SK-N-SH (cell line): ENCODE data around the gene CASZ1. TPM values are rescaled to one million over a fixed set of nuclear protein-coding genes. Genes with fewer than 3 reads are reported as not detected.

Experiments used
- CTCF ChIA-PET: fragments of 300-600, 350-600 bp; formaldehyde crosslinking; extraction: SDS; loops from one replicate; lab custom pipeline; 2021; lab: Yijun Ruan, JAX
- POLR2A ChIA-PET: fragments of 350-600 bp; sonication (Branson Sonifier 250); formaldehyde crosslinking; extraction: SDS; loops from one replicate; lab custom pipeline; 2020; ENCODE audit warnings: antibody characterized with exemption, inconsistent platforms; lab: Yijun Ruan, JAX
- DNase-seq: peaks from one replicate; pipeline ENCODE4 v3.0.0; 2012
- H2AFZ ChIP-seq: fragments of 200-600 bp; sonication (generic); 2 replicates; pipeline ENCODE4 v1.8.1; 2016; ENCODE audit warnings: antibody characterized with exemption, mild to moderate bottlenecking, low read depth
- H3F3A ChIP-seq: fragments of 200-600 bp; sonication (generic); replicated peaks from 2 replicates; pipeline ENCODE3; 2016; ENCODE audit warnings: antibody characterized with exemption, mild to moderate bottlenecking; ENCODE audit not compliant: insufficient read depth
- H3K27ac ChIP-seq, 2 experiments: fragments of 200-500 bp in 1 of 2; fragments of 200-600 bp in 1 of 2; sonication (Bioruptor generic) in 1 of 2; sonication (generic), shearing (Covaris generic) in 1 of 2; 2 replicates each; pipeline versions ENCODE4 v1.5.1 to v1.6.1; 2014 to 2016; ENCODE audit warnings: low read depth in 2 of 2, inconsistent platforms in 1 of 2, low read length in 1 of 2, mild to moderate bottlenecking in 1 of 2, mixed read lengths in 1 of 2
- H3K27me3 ChIP-seq: fragments of 200-600 bp; sonication (generic), shearing (Covaris generic); 2 replicates; pipeline ENCODE4 v1.6.1; 2016; ENCODE audit warnings: mixed run types; ENCODE audit not compliant: insufficient read depth
- H3K36me3 ChIP-seq, 2 experiments: fragments of 200-500 bp in 1 of 2; fragments of 200-600 bp in 1 of 2; sonication (Bioruptor generic) in 1 of 2; sonication (generic) in 1 of 2; replicated peaks in 1 of 2; 2 replicates each; pipeline versions ENCODE3 to v1.5.1; 2014 to 2016; ENCODE audit warnings: low read length in 1 of 2, mild to moderate bottlenecking in 1 of 2; ENCODE audit not compliant: insufficient read depth in 2 of 2, control insufficient read depth in 1 of 2
- H3K4me1 ChIP-seq, 2 experiments: fragments of 200-500 bp in 1 of 2; fragments of 200-600 bp in 1 of 2; sonication (Bioruptor generic) in 1 of 2; sonication (generic), shearing (Covaris generic) in 1 of 2; 2 replicates each; pipeline versions ENCODE4 v1.5.1 to v1.6.1; 2014 to 2016; ENCODE audit warnings: low read depth in 1 of 2, low read length in 1 of 2, mixed run types in 1 of 2; ENCODE audit not compliant: insufficient read depth in 2 of 2, control insufficient read depth in 1 of 2
- H3K4me2 ChIP-seq: fragments of 200-600 bp; sonication (generic), shearing (Covaris generic); 2 replicates; pipeline ENCODE4 v1.6.1; 2017; ENCODE audit warnings: mixed run types
- H3K4me3 ChIP-seq, 2 experiments: fragments of 200-500 bp in 1 of 2; fragments of 200-600 bp in 1 of 2; sonication (Bioruptor generic) in 1 of 2; sonication (generic), shearing (Covaris generic) in 1 of 2; 2 replicates each; pipeline versions ENCODE4 v1.5.1 to v1.8.1; 2014 to 2016; ENCODE audit warnings: low read depth in 2 of 2, inconsistent platforms in 1 of 2, low read length in 1 of 2, mild to moderate bottlenecking in 1 of 2, mixed read lengths in 1 of 2, moderate library complexity in 1 of 2
- H3K79me2 ChIP-seq: fragments of 200-600 bp; sonication (generic); 2 replicates; pipeline ENCODE4 v1.8.1; 2017; ENCODE audit warnings: mild to moderate bottlenecking; ENCODE audit not compliant: insufficient read depth
- H3K9ac ChIP-seq: fragments of 200-600 bp; sonication (generic); 2 replicates; pipeline ENCODE4 v1.6.1; 2017; ENCODE audit warnings: mixed run types
- H3K9me2 ChIP-seq: fragments of 200-600 bp; sonication (generic); 2 replicates; pipeline ENCODE4 v1.6.1; 2017; ENCODE audit warnings: mixed run types
- H3K9me3 ChIP-seq: fragments of 200-600 bp; sonication (generic); 2 replicates; pipeline ENCODE4 v1.6.1; 2017; ENCODE audit warnings: mixed run types, mild to moderate bottlenecking, moderate library complexity
- H4K20me1 ChIP-seq: fragments of 200-600 bp; sonication (generic); 2 replicates; pipeline ENCODE4 v1.6.1; 2017; ENCODE audit warnings: mild to moderate bottlenecking, mixed run types; ENCODE audit not compliant: insufficient read depth
- CHD2 ChIP-seq: fragments of 150-350 bp; IDR thresholded peaks from 2 replicates; pipeline ENCODE4 v1.6.1; 2018; ENCODE audit warnings: low read length; ENCODE audit not compliant: partially characterized antibody
- CTCF ChIP-seq: fragments of 200-600 bp; sonication (generic); IDR thresholded peaks from 2 replicates; pipeline ENCODE4 v1.6.1; 2017; ENCODE audit warnings: antibody characterized with exemption, mild to moderate bottlenecking, moderate library complexity
- ELF1 ChIP-seq: IDR thresholded peaks from 2 replicates; pipeline ENCODE4 v1.4.0; 2012
- FOXJ3 ChIP-seq: sonication (generic); formaldehyde crosslinking; IDR thresholded peaks from 2 replicates; pipeline ENCODE4 v1.5.1; 2020; ENCODE audit warnings: mild to moderate bottlenecking, missing genetic modification reagents
- GABPA ChIP-seq: IDR thresholded peaks from 2 replicates; pipeline ENCODE4 v1.4.0; 2012; ENCODE audit warnings: low read depth, mild to moderate bottlenecking
- GATA2 ChIP-seq: sonication (generic); formaldehyde crosslinking; IDR thresholded peaks from 2 replicates; pipeline ENCODE4 v1.5.0; 2020; ENCODE audit warnings: mild to moderate bottlenecking, missing genetic modification reagents
- JUND ChIP-seq: IDR thresholded peaks from 2 replicates; pipeline ENCODE4 v1.4.0; 2012
- MAX ChIP-seq: IDR thresholded peaks from 2 replicates; pipeline ENCODE4 v1.4.0; 2012; ENCODE audit warnings: low read depth
- MEF2A ChIP-seq: IDR thresholded peaks from 2 replicates; pipeline ENCODE4 v1.4.0; 2012; ENCODE audit warnings: low read depth, borderline replicate concordance
- NFIC ChIP-seq: IDR thresholded peaks from 2 replicates; pipeline ENCODE4 v1.4.0; 2012; ENCODE audit warnings: borderline replicate concordance
- NRF1 ChIP-seq: IDR thresholded peaks from 2 replicates; pipeline ENCODE4 v1.6.1; 2012; ENCODE audit warnings: low read depth, mild to moderate bottlenecking, low read length
- PBX3 ChIP-seq: IDR thresholded peaks from 2 replicates; pipeline ENCODE4; 2012
- POLR2AphosphoS5 ChIP-seq: IDR thresholded peaks from 2 replicates; pipeline ENCODE4 v1.6.1; 2012; ENCODE audit warnings: low read depth, low read length
- RAD21 ChIP-seq: IDR thresholded peaks from 2 replicates; pipeline ENCODE4 v1.6.1; 2012; ENCODE audit warnings: mild to moderate bottlenecking, low read length
- RCOR1 ChIP-seq: fragments of 150-350 bp; IDR thresholded peaks from 2 replicates; pipeline ENCODE4 v1.6.1; 2017; ENCODE audit warnings: antibody characterized with exemption, low read length
- RXRA ChIP-seq: IDR thresholded peaks from 2 replicates; pipeline ENCODE4 v1.4.0; 2012; ENCODE audit warnings: low read depth, mild to moderate bottlenecking, borderline replicate concordance
- SMC3 ChIP-seq: IDR thresholded peaks from 2 replicates; pipeline ENCODE4 v1.6.1; 2012; ENCODE audit warnings: low read depth, low read length, improper control_type of control experiment
- TCF12 ChIP-seq: IDR thresholded peaks from 2 replicates; pipeline ENCODE4 v1.4.0; 2012
- ZBTB33 ChIP-seq: IDR thresholded peaks from 2 replicates; pipeline ENCODE4 v1.4.0; 2012; ENCODE audit warnings: low read depth, borderline replicate concordance
- WGBS: methylation state at CpG from one replicate; pipeline ENCODE4 v1.1.6; 2017; ENCODE audit warnings: low lambda C conversion rate; 5-methylcytosine and 5-hydroxymethylcytosine counted together
- polyA plus RNA-seq, 3 experiments: library from polyadenylated mRNA; depleted of rRNA; stranded (reverse); fragments of >200 nt; gene quantifications; 2 replicates each; pipeline ENCODE4 v1.2.3, GENCODE V29; 2012
- TF ChIP-seq, protein P1 (sequence below): fragments of 150-350 bp; IDR thresholded peaks from 2 replicates; pipeline ENCODE4 v1.6.1; 2017; ENCODE audit warnings: antibody characterized with exemption, low read length, low read depth, borderline replicate concordance

The CASZ1 gene
- polyA plus RNA-seq, 1 of the 3 experiments (the other 2 are of a cell fraction): 0.51 TPM

- Histone ChIP-seq H3K9me3 (no peaks in the 10 kb centered on the region), H3K27ac (no peak overlapping the region), H3F3A (peaks cover 3% of the 10 kb centered on the region), H3K9ac (no peak overlapping the region), H4K20me1 (no peaks in the 10 kb centered on the region), H3K4me2 (no peak overlapping the region), H3K4me3 (no peak overlapping the region), H2AFZ (no peak overlapping the region), H3K79me2 (no peaks in the 10 kb centered on the region), H3K4me1 (peaks cover 5 to 41% of the 10 kb centered on the region in 2 experiments; a peak in 2 of 4 replicates)
- ChIA-PET POLR2A (no interaction called here), CTCF (interaction anchor here (1.1 kb wide), 1 partner anchor 231 kb away, joined by 3 read pairs; no protein-coding TSS in a partner anchor)
- TF ChIP-seq CTCF: no peak
- no peak for TF ChIP-seq NFIC
- no peak for TF ChIP-seq GABPA
- TF ChIP-seq NRF1: no peak
- TF ChIP-seq RXRA: no peak
- no peak for TF ChIP-seq RCOR1
- TF ChIP-seq POLR2AphosphoS5: no peak
- no peak for TF ChIP-seq SMC3
- no peak for TF ChIP-seq TCF12
- TF ChIP-seq MEF2A: no peak
- no peak for TF ChIP-seq CHD2
- TF ChIP-seq JUND: no peak
- no peak for TF ChIP-seq ELF1
- no peak for TF ChIP-seq GATA2 (CRISPR knock-in tag)
- no peak for TF ChIP-seq MAX
- TF ChIP-seq, protein P1, sequence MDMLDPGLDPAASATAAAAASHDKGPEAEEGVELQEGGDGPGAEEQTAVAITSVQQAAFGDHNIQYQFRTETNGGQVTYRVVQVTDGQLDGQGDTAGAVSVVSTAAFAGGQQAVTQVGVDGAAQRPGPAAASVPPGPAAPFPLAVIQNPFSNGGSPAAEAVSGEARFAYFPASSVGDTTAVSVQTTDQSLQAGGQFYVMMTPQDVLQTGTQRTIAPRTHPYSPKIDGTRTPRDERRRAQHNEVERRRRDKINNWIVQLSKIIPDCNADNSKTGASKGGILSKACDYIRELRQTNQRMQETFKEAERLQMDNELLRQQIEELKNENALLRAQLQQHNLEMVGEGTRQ: no peak
- no peak for TF ChIP-seq FOXJ3
- TF ChIP-seq RAD21: no peak
- TF ChIP-seq PBX3: no peak
- no peak for TF ChIP-seq ZBTB33
- TF ChIP-seq, all 33 proteins: peak for 0
- Histone ChIP-seq H3K36me3 (peaks cover 0 to 5% of the 10 kb centered on the region in 2 experiments), H3K9me2 (no peaks in the 10 kb centered on the region), H3K27me3 (no peaks in the 10 kb centered on the region)
- peak; percentile 45 for DNase-seq
- 85% methylated on average over 4 of the region's 18 CpGs for WGBS
Measured at GRCh38 chr1:10635992-10636391, 160.5 kb downstream of the CASZ1 start.
